ENCODE measurements around the gene ADAMTS14. TPM values are rescaled to one million over a fixed set of nuclear protein-coding genes. Genes with fewer than 3 reads are reported as not detected.

ADAMTS14 gene
- total RNA-seq, 2 donors from 2014 or later, result 0.44 to 0.79 TPM

- no peak overlapping the region for H3K9ac ChIP-seq (ENCODE audit: extremely low read depth, low read length, poor library complexity, severe bottlenecking)
- TF ChIP-seq, protein P1, sequence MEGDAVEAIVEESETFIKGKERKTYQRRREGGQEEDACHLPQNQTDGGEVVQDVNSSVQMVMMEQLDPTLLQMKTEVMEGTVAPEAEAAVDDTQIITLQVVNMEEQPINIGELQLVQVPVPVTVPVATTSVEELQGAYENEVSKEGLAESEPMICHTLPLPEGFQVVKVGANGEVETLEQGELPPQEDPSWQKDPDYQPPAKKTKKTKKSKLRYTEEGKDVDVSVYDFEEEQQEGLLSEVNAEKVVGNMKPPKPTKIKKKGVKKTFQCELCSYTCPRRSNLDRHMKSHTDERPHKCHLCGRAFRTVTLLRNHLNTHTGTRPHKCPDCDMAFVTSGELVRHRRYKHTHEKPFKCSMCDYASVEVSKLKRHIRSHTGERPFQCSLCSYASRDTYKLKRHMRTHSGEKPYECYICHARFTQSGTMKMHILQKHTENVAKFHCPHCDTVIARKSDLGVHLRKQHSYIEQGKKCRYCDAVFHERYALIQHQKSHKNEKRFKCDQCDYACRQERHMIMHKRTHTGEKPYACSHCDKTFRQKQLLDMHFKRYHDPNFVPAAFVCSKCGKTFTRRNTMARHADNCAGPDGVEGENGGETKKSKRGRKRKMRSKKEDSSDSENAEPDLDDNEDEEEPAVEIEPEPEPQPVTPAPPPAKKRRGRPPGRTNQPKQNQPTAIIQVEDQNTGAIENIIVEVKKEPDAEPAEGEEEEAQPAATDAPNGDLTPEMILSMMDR (conservative IDR thresholded peaks at IDR 0.05), result no peak
- Mint-ChIP-seq H3K36me3 (ENCODE audit: low read depth) (no peaks in the 10 kb centered on the region), H3K9me3 (peaks cover 2% of the 10 kb centered on the region), H3K27ac (no peak overlapping the region), H3K27me3 (ENCODE audit: insufficient read depth) (no peaks in the 10 kb centered on the region), H3K4me1 (peaks cover 6% of the 10 kb centered on the region), H3K4me3 (no peak overlapping the region)
- 74 to 83% methylated on average over 8 to 15 of the region's 15 CpGs for WGBS, 2 experiments (ENCODE audit: insufficient coverage in 1 of 2, insufficient read length in 1 of 2)
- no peaks in the 10 kb centered on the region for H3K36me3 ChIP-seq (ENCODE audit: control insufficient read depth, insufficient read depth, low read length)
- no peak for DNase-seq
- no peak overlapping the region for H3K27ac ChIP-seq (ENCODE audit: low read depth, low read length)
- no peak overlapping the region for H3K4me3 ChIP-seq (ENCODE audit: low read length)
- no peaks in the 10 kb centered on the region for H3K4me1 ChIP-seq (ENCODE audit: control insufficient read depth, insufficient read depth, low read length)
- H3K9me3 ChIP-seq (ENCODE audit: control insufficient read depth, low read length), result no peaks in the 10 kb centered on the region
- H3K27me3 ChIP-seq (ENCODE audit: control insufficient read depth, insufficient read depth, low read length, poor library complexity, severe bottlenecking), result no peaks in the 10 kb centered on the region
Measured at GRCh38 chr10:70747192-70747965, 75.1 kb downstream of the ADAMTS14 start.

DNA sequence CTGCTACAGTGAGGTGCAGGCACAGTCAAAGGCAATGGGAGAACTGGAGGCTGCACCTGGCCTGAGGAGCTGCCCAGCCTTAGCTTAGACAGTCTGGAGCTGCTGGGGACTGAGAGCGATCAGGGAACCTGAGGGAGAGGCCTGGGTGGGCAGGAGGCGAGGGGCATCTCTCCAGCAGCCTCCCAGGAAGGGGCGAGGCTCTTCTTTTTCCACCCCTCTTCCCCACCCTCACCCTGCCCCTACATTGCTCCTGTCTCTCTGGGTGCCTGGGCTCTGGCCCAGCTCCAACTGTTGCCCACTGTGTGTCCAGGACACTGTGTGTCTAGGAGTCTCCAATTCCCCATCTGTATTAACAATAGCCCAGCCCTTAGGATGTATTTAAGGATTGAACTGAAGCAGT, 76.0 kb downstream of the ADAMTS14 start:
- no peaks in the 10 kb centered on the region for H3K27me3 Mint-ChIP-seq (ENCODE audit: insufficient read depth)
- TF ChIP-seq, protein P1 (conservative IDR thresholded peaks at IDR 0.05), result no peak
- Histone ChIP-seq H3K4me3 (ENCODE audit: low read length) (no peak overlapping the region), H3K27me3 (ENCODE audit: control insufficient read depth, insufficient read depth, low read length, poor library complexity, severe bottlenecking) (no peaks in the 10 kb centered on the region), H3K27ac (ENCODE audit: low read depth, low read length) (no peak overlapping the region), H3K9ac (ENCODE audit: extremely low read depth, low read length, poor library complexity, severe bottlenecking) (no peak overlapping the region), H3K36me3 (ENCODE audit: control insufficient read depth, insufficient read depth, low read length) (no peaks in the 10 kb centered on the region), H3K4me1 (ENCODE audit: control insufficient read depth, insufficient read depth, low read length) (no peaks in the 10 kb centered on the region), H3K9me3 (ENCODE audit: control insufficient read depth, low read length) (no peaks in the 10 kb centered on the region)
- H3K36me3 Mint-ChIP-seq (ENCODE audit: low read depth), result no peaks in the 10 kb centered on the region
- peaks cover 2% of the 10 kb centered on the region for H3K9me3 Mint-ChIP-seq
- H3K27ac Mint-ChIP-seq, result no peak overlapping the region
- DNase-seq, result no peak
- WGBS, 2 experiments (ENCODE audit: insufficient coverage in 1 of 2, insufficient read length in 1 of 2), result 89% methylated on average over 3 of the region's 3 CpGs; no CpG with 5 or more reads in 1 of the 2 experiments
- peaks cover 6% of the 10 kb centered on the region for H3K4me1 Mint-ChIP-seq
- H3K4me3 Mint-ChIP-seq, result no peak overlapping the region

GRCh38 chr10:70748801-70749573, 76.7 kb downstream of the ADAMTS14 start:
- H3K9me3 ChIP-seq (ENCODE audit: control insufficient read depth, low read length), result no peaks in the 10 kb centered on the region
- H3K27ac ChIP-seq (ENCODE audit: low read depth, low read length), result no peak overlapping the region
- H3K36me3 Mint-ChIP-seq (ENCODE audit: low read depth), result no peaks in the 10 kb centered on the region
- H3K4me3 ChIP-seq (ENCODE audit: low read length), result no peak overlapping the region
- H3K4me1 ChIP-seq (ENCODE audit: control insufficient read depth, insufficient read depth, low read length), result no peaks in the 10 kb centered on the region
- TF ChIP-seq, protein P1 (conservative IDR thresholded peaks at IDR 0.05), result no peak
- peaks cover 2% of the 10 kb centered on the region for H3K9me3 Mint-ChIP-seq
- H3K27me3 Mint-ChIP-seq (ENCODE audit: insufficient read depth), result no peaks in the 10 kb centered on the region
- no peaks in the 10 kb centered on the region for H3K27me3 ChIP-seq (ENCODE audit: control insufficient read depth, insufficient read depth, low read length, poor library complexity, severe bottlenecking)
- WGBS, 2 experiments (ENCODE audit: insufficient coverage in 1 of 2, insufficient read length in 1 of 2), result 94 to 98% methylated on average over 6 to 10 of the region's 10 CpGs
- DNase-seq, result no peak
- H3K9ac ChIP-seq (ENCODE audit: extremely low read depth, low read length, poor library complexity, severe bottlenecking), result no peak overlapping the region
- H3K36me3 ChIP-seq (ENCODE audit: control insufficient read depth, insufficient read depth, low read length), result no peaks in the 10 kb centered on the region
- peak overlapping the region; percentile 42 for H3K27ac Mint-ChIP-seq
- H3K4me1 Mint-ChIP-seq, result peaks cover 6% of the 10 kb centered on the region
- no peak overlapping the region for H3K4me3 Mint-ChIP-seq

Data from endodermal cell (in vitro differentiated cells).